Measurements from ENCODE around the gene SLC51B.
"Not testable (repeated sequence)": the region's sequence is repeated elsewhere in the genome, so short reads cannot be mapped to it uniquely, and the experiment has no call there.

The SLC51B gene

DNA sequence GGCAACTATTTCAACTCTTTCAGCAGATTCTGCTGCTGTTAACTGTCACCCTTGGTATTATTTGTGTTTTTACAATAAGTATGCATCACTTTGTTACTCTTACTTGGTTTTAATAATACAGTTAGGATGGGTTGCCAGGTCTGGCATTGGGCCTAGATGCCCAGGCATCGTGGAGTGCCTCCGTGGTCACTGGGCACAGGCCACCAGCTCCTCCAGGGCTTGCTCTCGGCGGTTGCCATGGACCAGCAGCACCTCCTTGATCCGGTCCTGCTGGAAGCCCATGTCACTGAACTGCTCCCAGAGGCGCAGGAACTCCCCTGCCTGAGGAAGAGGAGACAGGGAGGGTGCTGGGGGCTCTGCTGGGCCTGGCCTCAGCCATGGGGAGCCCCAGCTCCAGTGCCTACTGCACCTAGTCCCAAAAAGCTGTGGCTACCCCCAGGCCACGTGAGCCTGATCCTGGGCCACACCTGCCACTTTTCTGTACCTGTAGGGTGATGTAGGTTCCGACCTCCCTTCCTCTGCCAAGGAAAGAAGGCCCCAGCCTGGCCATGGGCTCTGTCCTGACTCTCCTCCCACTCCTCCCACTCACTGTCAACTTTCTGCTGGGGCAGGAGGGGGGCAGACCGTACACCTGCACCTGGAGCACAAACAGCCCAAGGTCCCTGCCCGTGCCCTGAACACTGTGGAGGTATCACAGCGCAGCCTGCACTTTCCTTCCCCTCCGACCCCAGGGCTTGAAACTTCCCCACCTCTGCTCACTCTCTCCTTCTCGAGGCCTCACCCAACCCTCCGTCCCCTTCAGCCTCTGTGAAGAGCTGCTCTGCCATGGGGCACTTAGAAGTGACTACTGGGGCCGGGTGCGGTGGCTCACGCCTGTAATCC is 48.0 kb downstream of the SLC51B start:
- TF ChIP-seq, protein P1, sequence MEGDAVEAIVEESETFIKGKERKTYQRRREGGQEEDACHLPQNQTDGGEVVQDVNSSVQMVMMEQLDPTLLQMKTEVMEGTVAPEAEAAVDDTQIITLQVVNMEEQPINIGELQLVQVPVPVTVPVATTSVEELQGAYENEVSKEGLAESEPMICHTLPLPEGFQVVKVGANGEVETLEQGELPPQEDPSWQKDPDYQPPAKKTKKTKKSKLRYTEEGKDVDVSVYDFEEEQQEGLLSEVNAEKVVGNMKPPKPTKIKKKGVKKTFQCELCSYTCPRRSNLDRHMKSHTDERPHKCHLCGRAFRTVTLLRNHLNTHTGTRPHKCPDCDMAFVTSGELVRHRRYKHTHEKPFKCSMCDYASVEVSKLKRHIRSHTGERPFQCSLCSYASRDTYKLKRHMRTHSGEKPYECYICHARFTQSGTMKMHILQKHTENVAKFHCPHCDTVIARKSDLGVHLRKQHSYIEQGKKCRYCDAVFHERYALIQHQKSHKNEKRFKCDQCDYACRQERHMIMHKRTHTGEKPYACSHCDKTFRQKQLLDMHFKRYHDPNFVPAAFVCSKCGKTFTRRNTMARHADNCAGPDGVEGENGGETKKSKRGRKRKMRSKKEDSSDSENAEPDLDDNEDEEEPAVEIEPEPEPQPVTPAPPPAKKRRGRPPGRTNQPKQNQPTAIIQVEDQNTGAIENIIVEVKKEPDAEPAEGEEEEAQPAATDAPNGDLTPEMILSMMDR (IDR thresholded peaks at IDR 0.05): no peak
- DNase-seq: peak in 1 of 2 donors; percentile 78
- H3K4me1 ChIP-seq: peaks cover 7 to 86% (median 67%) of the 10 kb centered on the region in 4 donors
- H3K36me3 ChIP-seq: peaks cover 1 to 14% (median 11%) of the 10 kb centered on the region in 3 donors
- no peaks in the 10 kb centered on the region for H3K9me3 ChIP-seq
- intact Hi-C loops (cut with DNase I; ENCODE audit: low total_unique reads): no loop called here
- H3K27ac ChIP-seq: peak overlapping the region; percentile 95 to 96
- H3K4me3 ChIP-seq: no peak overlapping the region
- no peaks in the 10 kb centered on the region for H3K27me3 ChIP-seq

DNA sequence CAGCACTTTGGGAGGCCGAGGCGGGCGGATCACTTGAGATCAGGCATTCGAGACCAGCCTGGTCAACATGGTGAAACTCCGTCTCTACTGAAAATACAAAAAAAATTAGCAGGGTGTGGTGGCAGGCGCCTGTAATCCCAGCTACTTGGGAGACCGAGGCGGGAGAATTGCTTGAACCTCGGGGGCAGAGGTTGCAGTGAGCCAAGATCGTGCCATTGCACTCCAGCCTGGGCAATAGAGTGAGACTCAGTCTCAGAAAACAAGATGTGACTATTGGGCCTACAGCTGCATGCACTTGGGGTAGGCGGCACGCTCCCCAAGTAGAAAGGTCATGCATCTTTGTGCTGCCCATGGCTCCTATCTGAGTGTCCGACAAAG is 48.6 kb downstream of the SLC51B start:
- H3K36me3 ChIP-seq: peaks cover 8 to 20% (median 16%) of the 10 kb centered on the region in 3 donors
- H3K4me1 ChIP-seq: peaks cover 7 to 81% (median 61%) of the 10 kb centered on the region in 4 donors
- intact Hi-C loops (cut with DNase I; ENCODE audit: low total_unique reads); H3K27me3 ChIP-seq; H3K4me3 ChIP-seq; H3K9me3 ChIP-seq: not testable (repeated sequence)
- H3K27ac ChIP-seq: peak overlapping the region; percentile 95 to 96
- peak in 1 of 2 donors; percentile 58 for DNase-seq

DNA sequence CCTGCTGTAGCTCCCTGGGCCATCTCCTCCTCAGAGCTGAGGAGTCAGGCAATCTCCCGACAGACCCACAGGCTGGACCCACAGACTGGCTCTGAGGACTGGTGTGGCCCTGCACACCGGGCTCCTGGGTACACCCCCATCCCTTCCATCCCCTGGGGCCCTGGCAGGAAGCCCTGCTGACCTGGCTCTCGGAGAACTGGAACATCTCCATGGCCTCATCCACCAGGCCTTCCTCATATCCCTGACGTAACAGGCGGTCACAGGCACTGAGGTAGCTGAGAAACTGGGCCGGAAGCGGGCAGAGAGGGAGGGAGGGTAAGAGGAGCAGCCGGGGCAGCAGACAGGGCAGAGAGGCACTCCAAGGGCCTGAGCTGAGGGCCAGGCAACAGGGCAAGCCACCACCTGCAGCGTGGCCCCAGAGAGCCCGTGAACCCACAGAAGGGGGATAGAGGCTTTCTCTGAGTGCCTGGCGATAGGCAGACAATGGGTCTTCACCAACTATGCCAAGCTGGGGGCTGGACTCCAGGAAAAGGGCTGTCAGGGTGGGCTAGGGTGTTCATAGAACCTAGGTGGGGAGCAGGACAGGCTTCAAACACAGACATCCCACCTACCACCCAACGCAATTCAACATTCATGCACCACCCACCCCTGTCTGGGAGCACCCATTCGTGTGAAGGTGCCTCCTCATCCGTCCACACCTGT is 49.3 kb downstream of the SLC51B start:
- H3K27me3 ChIP-seq: no peaks in the 10 kb centered on the region
- H3K27ac ChIP-seq: peak overlapping the region; percentile 95 to 96
- peak in 1 of 2 donors; percentile 93 for DNase-seq
- H3K9me3 ChIP-seq: no peaks in the 10 kb centered on the region
- no peak overlapping the region for H3K4me3 ChIP-seq
- peaks cover 7 to 75% (median 54%) of the 10 kb centered on the region in 4 donors for H3K4me1 ChIP-seq
- intact Hi-C loops (cut with DNase I; ENCODE audit: low total_unique reads): no loop called here
- TF ChIP-seq, protein P1 (IDR thresholded peaks at IDR 0.05): no peak
- H3K36me3 ChIP-seq: peaks cover 14 to 27% (median 23%) of the 10 kb centered on the region in 3 donors

DNA sequence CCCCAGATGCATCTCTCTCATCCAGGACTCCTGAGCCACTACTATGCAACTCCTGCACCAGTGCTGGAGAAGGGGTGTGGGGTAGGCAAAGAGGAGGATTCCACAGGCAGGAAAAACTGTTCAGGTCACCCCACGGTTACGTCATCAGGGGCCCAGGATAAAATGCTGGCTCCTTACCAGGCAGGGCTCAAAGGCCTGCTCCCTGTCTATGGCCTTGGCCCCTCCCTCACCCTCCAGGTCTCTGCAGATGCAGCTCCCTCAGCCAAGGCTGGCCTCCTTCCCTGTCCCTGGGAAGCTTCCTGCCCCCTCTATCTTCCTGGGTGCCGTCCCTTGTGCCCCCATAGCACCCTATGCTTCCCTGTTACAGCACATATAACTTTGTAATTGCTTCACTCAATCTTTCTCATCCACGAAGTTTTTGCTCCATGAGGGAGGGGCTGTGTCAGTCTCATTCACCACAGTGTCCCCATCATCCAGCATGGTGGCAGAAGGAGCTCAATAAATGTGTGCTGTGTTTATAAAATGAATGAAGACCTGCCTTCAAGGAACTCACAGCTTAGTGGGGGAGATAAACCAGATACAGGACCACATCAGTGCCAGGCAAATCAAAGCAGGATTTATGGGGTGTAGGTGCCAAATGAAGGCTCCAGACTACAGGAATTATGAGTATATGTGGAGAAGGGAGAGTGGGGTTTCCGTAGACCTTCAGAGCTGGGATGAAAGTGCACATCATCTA is 50.0 kb downstream of the SLC51B start:
- no peaks in the 10 kb centered on the region for H3K27me3 ChIP-seq
- peaks cover 18 to 34% (median 29%) of the 10 kb centered on the region in 3 donors for H3K36me3 ChIP-seq
- intact Hi-C loops (cut with DNase I; ENCODE audit: low total_unique reads): no loop called here
- H3K27ac ChIP-seq: peak overlapping the region; percentile 95 to 96
- DNase-seq: peak in 1 of 2 donors; percentile 68
- TF ChIP-seq, protein P1 (IDR thresholded peaks at IDR 0.05): no peak
- H3K9me3 ChIP-seq: no peaks in the 10 kb centered on the region
- peaks cover 7 to 67% (median 50%) of the 10 kb centered on the region in 4 donors for H3K4me1 ChIP-seq
- H3K4me3 ChIP-seq: no peak overlapping the region

DNA sequence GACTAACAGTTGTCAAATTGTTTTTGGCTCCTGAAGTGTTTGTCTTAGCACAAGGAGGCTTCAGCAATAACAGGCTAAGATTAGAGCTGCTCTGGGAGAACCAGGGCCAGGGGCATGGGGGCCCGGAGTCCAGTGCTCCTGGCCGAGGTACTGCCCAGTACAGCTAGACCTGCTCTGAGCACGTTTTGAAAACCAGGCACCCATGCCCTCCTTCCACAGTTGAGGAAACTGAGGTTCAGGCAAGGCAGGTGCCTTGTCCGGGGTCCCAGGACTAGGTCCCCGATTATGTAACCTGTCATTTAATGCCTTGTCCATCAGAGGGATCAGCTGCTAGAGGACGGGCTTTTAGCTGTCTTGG is 50.5 kb downstream of the SLC51B start:
- Histone ChIP-seq H3K36me3 (peaks cover 18 to 40% (median 35%) of the 10 kb centered on the region in 3 donors), H3K4me3 (no peak overlapping the region), H3K27ac (peak overlapping the region; percentile 95 to 96), H3K27me3 (no peaks in the 10 kb centered on the region), H3K9me3 (no peaks in the 10 kb centered on the region), H3K4me1 (peaks cover 7 to 67% (median 47%) of the 10 kb centered on the region in 4 donors)
- TF ChIP-seq, protein P1 (IDR thresholded peaks at IDR 0.05): no peak
- intact Hi-C loops (cut with DNase I; ENCODE audit: low total_unique reads): no loop called here
- DNase-seq: peak in 1 of 2 donors; percentile 51
